HG03159 (cell line): ENCODE data around the gene ZNF423.

Source experiments
- ATAC-seq: cut with Tn5 transposase; IDR thresholded peaks from one replicate; pipeline ENCODE4 v1.9.1; 2021; ENCODE audit warnings: mild to moderate bottlenecking, moderate library complexity; ENCODE audit not compliant: unreplicated experiment

Gene ZNF423

DNA sequence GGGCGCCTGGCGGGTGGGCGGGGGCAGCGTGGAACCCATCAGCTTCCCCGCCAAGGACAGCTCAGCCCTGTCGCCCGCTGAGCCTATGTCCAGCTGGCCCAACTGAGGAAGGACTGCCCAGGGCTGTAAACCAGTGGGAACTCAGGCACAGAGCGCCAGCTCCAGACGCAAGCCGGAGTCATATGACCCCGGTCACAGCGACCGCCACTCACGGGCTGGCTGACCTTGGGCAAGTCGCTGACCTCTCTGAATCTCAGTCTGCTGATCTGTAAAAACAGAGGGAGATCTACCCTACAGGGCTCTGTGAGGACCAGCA lies 312.3 kb downstream of the ZNF423 start:
- no peak for ATAC-seq

DNA sequence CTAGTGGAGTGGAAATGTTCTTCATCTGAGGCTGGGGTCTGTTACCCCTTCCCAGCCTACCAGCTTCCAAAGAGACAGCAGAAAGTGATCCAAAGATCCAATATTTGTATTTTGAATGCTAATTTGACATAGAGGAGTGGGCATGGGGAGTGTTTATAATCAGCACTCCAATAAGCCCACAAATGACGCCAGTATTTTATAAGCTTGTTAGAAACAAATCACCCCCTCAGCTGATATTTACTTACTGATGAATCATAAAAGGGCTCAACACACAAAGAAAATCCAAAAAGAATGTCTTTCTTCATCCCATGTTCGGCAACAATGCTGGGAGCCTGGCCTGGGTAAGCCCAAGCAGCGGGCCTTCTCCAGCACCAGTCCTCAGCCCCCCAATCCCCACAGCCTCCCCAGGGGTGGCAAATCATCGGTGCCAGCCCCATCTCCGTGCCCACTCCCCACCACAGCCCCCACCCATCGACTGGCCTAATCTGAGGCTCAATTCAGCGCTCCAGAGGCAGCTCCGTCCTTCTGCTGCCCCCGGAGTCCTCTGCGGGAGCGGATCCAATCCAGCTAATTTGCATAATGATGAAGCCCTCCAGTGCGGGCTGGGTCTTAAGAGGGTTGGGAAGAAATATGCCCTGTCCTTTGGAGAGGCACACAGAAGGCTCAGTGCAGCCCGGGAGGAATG lies 312.8 kb downstream of the ZNF423 start:
- ATAC-seq, result no peak

DNA sequence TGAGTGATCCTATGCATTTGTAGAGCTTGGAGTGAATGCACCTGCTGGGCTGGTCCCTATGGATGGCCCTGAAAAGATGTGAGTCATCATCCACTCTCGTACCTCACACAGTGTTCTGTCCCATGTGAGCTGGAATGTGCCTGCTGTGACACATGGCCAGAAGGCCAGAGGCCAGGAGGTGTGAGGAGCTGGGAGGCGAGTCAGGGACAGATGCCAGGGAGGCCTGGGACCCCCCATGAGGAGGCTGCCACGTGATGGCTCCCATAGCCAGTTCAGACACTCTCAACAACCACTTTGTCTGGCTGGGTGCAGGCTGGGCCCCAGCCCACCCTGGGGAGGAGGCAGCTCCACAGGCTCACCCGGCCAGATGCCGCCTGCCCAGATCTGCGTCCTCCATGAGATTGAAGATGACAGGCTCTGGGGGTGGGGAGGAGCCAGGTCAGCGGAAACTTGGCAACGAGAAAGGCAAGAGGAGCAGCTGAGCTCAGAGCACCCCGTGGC lies 313.5 kb downstream of the ZNF423 start:
- no peak for ATAC-seq

DNA sequence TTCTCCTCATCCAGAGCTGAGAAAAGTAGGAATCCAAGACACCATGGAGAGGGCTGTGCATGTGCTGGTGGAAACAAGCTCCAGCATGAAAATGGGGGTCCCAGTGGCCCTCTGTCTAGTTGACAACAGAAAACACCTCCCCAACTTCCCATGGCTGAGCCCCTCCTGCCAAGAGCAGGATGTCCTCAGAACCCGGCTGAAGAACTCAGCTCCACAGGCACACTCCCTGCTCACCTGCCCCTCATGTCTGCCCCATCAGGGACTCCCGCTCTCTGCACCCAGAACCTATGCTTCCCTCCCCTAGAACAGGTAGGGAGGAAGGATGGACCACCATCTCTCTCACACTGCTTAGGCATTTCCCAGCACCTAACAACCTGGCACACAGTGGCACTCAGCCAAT lies 315.1 kb downstream of the ZNF423 start:
- ATAC-seq, result no peak

DNA sequence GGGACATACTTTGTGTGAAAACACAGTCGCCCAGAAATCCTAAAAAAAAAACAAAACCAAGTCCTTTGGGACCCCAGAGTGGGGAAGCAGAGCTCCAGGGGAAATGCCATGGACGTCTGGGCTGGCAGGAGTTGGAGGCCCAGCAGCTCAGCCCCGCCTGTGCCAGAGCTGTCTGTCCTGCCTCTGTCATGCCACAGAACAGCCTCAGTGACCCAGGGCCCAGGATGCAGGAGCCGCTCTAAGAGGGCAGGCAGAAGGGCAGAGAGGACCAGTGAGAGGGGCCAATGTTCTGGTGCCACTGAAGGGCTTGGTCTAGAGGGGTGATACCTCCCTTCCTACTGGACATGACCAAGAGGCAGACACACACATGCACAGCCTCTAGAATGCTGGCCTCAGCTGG lies 316.2 kb downstream of the ZNF423 start:
- no peak for ATAC-seq

DNA sequence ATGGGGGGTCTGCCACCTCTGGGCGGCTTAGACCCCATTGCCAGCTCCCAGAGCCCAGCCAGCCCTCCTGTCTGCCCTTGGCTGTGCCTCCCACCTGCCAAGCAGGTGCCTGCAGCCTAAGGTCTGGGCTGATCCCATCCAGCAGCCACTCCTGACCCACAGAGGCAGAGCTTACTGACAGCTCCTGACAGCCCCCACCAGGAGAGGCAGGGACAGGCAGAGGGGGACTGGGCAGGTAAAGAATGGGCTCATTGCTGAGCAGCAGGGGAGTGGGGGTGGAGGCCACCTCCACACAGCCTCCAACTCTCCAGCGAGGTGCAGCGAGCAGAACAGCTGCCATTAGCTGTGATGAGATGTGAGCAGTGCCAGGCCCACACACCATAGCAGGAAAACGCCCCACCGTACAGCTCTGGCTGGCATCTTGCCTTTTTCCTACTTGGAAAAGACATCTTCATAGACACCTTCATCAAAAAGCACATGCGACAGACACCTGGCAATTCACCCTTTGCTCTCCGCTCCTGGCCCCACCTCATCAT lies 317.9 kb downstream of the ZNF423 start:
- ATAC-seq, result no peak

DNA sequence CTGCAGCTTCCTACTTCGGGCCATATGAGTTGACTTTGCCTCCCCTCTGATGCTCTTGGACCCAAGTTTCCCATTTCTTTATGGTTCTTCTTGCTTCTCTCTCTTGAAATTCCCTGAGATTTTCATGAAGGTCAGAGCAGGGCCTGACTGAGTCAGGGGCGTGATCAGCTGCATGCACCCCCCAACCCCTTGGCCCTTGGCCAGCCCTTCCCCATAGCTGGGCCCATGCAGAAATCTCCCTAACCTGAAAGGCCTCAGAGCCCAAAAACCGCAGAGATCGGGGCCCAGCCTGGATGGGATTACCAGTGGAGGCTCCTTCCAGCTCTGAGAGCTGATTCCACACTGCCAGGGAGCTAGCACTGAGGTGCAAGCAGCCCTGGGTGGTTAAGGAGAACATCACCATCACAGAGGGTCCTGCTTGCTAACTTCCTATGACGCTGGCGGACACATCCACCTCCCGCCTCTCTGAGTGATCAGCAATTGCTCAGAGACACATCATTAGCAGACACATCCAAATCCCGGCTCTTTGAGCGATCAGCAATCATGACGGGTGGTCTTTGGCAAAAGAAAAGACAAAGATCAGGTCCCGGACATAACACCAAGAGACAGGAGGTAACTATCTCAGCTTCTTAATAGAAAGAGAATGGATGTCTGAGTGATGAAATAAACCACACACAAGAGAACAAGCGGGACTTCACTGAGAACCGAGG lies 320.9 kb downstream of the ZNF423 start:
- no peak for ATAC-seq

DNA sequence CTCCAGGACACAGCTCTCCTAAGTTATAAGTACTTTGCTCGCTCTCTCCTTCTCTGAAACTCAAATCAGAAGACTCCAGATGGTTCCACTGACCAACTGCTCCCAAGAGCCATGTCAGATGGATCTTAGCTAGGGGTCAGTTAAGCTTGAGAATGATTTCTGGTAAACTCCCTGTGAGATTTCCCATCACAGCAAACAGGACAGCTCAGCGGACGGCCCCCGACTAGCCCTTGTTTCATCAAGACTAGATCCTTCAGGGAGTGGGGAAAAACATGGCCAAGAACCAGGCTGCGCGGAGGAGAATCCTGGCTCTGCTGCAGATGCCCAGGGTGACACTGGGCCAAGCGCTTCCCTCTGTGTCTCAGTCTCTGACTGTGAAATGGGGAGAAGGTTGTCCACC lies 322.5 kb downstream of the ZNF423 start:
- no peak for ATAC-seq

DNA sequence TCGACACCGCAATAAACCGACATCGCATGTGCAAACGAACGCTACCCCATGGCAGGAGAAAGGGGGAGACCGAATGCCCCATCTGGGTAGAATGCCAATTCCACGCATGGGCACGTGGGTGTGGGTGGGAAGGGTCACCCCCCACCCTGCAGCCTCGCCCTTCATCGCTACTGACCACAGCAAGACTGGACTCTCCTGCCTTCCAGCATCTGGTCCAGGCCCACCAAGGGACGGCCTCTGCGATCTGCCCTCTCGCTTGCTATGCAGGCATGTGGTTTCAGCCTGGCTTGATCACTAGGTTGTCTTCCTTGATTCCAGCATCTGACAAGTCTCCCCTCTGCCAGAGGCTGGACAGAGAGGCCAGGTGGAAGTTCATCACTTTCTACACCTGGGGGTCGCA lies 323.0 kb downstream of the ZNF423 start:
- ATAC-seq, result no peak

DNA sequence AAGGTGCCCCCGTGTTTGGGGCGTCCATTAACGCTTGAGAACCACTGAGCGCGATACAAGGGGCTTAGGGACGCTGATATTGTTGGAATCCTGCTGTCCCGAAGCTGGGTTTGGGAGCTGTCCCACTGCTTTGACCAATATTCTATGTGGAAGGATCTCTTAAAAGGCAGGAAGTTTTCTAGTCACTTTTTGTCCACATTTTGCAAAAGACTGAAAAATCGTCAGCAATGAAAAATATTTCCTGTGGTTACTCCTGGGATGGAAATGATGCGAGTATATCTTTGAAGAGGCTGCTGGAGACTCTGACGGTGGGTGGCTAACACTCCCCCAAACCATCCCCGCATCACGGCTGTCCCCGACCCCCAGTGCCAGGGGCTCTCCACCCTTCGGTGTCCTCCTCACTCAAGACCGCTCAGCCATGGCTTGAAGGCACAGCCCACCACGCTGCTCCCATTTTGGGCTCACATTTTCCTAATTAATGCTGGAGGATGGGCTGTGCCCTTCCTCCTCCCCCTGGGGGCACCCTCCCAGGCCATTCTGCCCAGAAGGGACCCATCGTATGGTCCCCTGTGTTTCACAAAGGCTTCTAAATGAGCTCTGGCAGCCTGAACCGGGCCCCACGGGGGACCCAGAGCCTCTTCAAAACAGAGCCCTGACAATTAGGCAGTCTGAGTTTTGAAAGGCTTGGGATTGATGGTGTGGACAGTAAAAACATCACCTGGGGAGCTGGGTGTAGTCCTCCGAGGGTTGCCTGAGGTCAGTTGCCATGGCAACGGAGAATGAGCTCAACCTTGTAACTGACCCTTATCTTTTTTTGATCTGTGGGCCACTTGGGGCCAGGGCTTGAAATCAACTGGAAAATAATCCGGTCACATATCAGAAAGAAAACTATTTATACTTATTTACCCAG lies 323.7 kb downstream of the ZNF423 start:
- ATAC-seq, result no peak

DNA sequence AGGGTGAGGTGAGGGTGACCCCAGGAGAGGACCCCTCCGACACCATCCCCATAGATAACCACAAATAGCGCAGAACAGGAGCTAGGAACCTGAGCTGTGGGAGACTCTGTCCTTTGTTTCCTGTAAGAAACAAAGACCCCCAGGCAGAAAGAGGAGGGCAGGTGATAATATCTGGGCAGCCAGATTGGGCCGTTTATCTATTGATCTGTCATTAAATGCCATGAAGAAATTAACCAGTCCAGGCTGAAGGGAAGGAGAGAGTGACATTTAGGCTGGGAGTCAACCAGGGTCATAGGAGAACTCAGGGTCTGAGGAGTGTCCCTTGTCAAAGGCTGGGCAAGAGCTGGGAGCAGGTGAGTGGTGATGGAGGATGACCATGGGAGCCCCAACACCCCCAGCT lies 324.5 kb downstream of the ZNF423 start:
- ATAC-seq, result no peak

DNA sequence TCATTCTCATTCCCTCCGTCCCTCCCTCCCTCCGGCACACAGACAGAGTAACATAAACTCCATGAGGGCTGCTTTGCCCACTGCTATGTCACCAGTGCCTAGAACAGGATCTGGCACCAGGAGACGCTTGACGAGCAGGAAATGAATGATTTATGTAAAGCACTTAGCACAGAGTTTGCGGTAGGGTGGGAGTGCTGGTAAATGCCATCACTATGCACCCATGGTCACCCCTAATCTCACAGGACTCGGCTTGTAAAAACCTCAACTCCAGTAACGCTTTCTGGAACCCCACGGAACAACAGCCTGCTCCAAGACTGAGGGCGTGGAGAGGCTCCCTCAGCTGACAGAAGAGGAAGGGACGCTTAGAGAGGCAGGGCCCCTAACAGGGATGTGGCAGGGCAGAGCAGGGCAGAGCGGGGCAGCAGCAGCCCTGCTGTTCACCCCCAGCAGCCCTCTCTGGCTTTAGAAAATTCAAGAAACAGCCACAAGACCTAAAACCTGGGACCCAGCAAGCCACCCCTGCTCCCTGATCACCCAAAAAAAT lies 325.4 kb downstream of the ZNF423 start:
- ATAC-seq, result no peak

DNA sequence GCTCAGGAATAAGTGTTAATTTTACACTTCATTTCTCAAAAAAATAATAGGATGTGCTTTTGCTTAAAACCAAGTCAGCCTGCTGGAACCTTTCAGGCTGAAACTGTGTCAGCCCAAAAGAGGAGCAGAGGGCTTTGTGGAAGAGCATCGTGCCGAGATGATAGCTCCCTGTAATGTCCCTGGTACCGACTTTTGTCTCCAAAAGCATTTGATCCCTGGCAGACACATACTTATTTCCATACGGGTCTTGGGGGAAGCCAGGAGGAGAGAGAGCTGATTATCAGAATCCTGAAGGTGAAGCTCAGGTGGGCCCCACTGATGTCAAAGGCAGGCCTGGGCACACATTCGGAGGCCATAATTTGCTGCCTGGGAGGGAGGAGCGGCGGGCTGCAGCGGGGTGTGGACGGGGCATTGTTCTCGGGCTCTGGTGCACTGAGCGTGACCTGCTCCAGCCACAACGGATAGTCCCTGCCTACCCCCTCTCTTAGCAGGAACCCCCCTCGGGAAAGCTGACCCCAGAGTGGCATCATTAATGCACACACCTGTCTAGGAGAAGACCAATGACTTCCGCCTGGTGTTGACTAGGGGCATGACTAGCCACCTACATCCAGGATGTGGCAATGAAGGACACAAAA lies 326.4 kb downstream of the ZNF423 start:
- no peak for ATAC-seq

DNA sequence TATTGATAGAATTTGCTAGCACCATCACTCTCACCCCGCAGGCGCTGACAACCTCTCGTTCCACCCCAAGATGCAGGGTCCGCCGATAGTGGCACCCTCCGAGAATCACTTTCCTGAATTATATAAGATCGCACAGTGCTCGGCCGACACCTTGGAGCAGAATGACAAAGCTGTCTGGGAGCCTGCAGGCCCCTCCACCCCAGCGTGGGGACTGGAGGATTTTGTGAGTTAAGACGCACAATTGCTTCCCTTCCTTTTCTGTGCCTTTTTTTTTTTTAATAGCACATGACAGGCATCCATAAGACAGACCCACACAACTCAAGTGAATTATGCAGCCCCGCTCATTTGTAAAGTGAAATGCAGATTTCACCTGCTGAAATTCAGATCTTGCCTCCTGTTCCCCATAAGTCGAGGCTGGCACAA lies 327.0 kb downstream of the ZNF423 start:
- ATAC-seq, result no peak

DNA sequence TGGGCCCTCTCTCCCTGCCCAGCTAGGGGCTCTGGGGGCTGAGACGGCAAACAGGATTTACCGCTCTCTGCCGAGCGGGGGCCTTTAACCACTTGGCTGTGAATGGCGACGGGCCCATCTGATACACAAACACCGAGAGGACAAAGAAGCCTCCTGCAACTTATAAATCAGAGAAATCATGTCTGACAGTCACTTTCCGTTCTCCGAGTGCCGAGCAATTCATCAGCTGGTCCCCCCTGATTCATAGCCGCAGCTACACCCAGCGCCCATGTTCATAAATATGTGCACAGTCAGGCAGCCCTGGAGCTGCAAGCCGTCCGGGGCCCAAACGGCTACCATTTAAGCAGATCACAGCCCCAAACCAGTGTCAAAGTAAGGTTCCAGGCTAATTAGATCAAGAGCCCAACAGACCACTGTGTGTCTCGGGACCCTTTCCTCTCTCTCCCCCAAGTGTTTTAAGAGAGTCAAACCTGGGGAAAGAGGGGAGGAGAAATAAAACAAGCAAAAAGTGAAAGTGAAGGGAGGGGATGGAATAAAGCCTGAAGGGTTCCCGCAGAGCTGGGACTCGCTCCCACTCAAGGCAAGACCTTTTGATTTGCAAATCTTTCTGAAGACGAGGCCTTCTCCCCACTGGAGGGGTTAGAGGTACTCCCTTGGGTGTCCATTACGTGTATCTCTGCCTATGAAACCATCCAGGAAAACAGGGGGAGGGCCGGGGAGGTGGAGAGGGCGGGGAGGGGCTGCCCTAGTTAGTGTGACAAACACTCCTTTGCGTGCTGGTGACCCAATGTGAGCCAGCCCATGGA lies 327.6 kb downstream of the ZNF423 start:
- no peak for ATAC-seq

DNA sequence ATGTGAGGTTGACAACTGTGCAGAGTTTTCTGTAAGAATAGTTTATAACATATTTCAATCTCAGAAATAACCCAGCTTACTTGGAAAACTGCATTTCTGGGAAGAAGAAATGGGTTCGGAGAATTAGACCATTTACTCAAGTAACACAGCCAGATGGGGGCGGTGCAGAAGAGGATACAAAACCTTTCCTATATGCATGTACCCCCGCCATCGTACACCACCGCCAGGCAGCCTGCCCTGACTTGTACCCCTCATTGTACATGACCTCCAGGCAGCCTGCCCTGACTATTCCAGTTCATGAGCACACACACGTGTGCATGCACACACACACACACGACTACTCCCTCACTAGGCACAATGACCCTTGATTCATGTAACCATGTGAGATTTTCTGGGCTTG lies 328.3 kb downstream of the ZNF423 start:
- ATAC-seq, result no peak

DNA sequence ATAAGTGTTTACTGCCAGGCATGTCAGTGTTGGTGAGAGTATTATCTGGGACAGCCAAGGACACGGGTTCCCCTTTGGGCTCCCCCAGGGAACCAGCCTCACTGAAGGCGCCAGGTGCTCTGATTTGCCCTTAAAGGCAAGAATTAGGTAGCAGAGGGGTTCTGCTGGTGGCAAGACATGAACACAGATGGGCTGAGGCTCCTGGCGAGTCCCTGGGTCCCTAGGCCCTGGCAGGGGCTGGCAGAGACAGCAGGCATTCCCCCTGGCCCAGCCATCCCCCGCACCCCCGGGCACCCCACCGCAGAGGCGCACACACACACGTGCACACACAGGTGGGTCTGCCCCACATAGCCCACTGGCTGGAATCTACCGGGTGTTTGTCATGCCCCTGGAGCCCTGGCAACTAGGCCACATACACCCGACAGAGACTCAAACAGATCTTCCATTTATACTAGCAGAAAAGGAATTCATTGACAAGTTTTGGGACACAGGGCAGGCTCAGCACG lies 329.0 kb downstream of the ZNF423 start:
- no peak for ATAC-seq

DNA sequence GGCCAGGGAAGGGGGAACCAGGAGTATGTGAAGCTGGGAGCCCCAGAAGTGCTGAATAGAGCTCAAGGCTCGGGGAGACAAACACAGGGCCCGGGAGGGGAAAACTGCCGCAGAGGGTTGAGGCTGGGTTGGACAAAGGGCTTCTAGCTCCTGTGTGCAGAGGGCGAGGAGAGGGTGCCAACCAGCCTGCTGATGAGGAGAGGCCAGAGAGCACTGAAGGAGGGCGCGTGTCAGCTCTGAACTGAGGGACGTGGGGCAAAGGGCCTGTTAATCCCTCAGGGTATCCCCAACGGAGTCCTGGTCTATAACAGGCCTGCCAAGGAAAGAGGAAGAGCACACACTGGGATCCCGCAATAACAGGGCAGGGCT lies 331.0 kb downstream of the ZNF423 start:
- no peak for ATAC-seq

DNA sequence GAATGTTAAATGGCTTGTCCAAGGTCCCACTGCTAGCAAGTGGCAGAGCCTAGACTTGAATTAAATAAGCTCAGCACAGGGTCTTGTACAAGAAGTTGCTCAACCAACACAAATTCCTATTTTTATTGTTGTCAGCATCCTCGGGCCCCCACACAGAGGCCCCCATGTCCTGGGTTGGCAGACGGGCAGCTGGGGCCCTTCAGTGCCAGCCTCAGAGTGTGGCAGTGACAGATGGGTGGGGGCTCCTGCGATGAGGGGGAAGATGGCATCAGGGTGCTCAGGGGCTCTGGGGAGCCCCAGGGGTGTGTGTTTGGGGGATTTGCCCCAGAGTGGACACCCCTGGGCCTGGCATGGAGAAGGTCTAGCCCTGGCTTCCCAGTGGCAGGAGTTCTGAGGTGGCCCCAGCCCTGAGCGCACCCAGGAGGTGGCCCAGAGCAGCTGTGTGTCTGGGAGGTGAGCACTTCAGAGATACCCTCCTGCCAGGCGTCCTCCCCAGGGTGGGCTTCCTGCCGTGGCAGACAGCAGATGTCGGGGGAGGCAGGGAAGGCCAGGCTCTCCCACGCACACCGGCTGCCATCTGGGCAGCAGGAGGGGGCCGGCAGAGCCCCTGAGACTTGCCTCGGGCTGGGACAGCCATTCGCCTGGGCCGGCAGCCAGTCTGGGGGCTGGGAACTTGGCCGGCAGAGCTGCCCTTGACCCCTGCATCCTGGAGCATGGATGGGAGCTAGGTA lies 331.5 kb downstream of the ZNF423 start:
- ATAC-seq, result no peak
